GM18907 (cell line): ENCODE results near the gene ACTRT3.
A peak's percentile ranks its signal among the peaks of the same experiment; 100 is the strongest.
"Not testable (repeated sequence)": the region's sequence is repeated elsewhere in the genome, so short reads cannot be mapped to it uniquely, and the experiment has no call there.

Experiments
- ATAC-seq: cut with Tn5 transposase; IDR thresholded peaks from one replicate; pipeline ENCODE4 v1.9.1; 2021; ENCODE audit warnings: mild to moderate bottlenecking, moderate library complexity; ENCODE audit not compliant: unreplicated experiment

ACTRT3 gene

DNA sequence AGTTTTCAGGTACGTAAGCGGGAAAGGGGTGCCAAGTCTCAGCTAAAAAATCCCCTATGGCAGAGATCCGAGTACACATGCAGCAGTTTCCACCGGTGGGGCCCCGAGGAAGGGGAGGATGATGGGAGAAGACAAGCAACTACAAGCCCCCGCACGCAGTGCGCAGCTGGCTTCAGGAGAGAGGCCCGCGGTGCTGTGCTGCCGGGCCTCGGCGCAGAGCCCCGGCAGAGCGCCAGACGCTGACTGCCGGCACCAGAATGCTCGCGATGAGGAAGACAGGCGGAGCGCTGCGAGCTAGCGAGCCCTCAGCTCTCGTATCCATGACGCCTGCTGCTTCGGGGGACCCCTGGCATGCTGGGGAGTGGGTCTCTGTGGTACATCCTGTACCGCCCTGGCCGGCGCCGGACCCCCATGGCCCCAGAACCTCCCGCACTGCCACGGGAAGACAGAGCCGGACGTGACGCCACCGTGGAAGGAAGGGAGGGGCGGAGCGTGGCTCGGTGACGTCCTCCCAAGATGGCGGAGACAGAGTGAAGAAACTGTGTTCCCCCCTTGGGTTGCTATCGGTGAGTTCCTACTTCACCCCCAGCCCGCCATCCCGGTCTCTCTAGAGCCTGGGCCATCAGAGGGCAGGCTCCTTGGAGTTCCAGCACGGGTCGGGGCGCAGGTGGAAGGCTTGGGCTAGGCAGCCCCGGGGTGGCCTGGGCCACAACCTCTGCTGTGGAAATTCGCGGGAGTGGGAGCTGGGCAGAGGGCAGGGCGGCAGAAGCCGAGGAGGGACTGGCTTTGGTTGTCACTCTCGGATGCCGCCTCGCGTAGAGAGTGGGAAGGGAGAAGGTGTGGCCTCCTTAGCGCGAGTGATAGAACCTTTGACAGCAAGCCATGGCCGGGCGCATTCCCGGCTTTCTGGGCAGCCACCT, 3.8 kb upstream of the ACTRT3 start, which contains the start of gene MYNN:
TSS of gene MYNN (plus strand) at position 500 of the 920 bp plus-strand sequence. CDS start 900 bp downstream, outside the sequence.
- ATAC-seq: peak; percentile 85

DNA sequence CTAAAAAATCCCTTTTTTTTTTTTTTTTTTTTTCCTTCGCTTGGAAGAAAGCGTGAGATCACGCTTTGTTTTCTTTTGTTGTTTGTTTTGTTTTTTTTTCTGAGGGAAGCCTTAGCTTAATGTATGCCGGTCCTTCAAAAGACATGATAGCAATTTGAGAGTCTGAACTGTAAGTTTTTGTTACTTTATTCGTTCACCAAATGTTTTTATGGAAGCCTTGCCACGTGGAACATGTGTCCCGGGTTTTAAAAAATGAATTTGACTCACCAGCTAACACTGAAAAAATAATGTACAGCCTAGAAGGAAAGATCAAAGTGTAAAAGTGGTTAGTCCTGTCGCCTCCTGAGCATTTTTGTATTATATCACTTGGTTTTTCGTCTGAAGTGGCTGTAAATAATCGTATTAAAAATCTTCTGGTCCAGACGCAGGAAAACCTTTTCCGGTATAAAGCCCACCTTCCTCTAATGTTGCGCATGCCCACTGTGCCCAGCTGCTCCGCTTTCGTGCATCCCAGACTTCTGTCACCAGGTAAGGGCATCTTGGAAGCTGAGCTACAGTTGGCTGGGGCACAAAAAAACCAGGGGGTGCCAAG, 3.0 kb upstream of the ACTRT3 start:
- ATAC-seq: peak; percentile 27

DNA sequence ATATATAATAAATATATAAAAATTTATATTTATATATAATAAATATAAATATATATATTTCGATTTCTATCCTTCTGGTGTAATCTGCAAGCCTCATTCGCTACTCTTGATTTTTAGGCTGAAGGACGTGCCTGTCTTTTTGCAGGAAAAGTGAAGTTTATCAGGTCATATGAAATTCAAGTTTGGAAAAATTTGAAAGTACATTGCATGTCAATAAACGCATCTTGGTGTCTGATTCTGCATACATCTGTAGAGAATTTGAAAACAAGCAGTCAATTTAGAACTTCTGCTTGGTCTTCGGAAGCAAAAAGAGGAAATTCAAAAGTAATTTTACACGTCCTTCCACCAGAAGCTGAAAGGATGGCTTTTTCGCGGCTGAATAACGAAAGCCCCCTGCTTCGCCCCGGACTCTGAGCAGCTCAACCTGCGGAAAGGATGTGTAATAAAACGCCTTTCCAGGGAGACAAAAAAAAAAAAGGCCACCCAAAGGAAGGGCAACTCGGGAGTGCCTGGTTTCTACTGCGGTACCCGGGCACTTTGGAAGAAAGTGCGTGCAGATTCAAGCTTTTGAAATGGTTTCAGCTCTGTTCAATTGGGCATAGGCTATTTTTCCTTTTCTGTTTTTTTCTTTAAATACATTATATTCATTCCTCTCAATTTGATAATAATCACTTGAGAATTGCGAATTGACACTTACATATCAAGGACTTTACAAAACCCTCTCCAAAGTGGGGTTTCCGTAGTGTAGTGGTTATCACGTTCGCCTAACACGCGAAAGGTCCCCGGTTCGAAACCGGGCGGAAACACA, 2.3 kb upstream of the ACTRT3 start:
- ATAC-seq: peak; percentile 24

DNA sequence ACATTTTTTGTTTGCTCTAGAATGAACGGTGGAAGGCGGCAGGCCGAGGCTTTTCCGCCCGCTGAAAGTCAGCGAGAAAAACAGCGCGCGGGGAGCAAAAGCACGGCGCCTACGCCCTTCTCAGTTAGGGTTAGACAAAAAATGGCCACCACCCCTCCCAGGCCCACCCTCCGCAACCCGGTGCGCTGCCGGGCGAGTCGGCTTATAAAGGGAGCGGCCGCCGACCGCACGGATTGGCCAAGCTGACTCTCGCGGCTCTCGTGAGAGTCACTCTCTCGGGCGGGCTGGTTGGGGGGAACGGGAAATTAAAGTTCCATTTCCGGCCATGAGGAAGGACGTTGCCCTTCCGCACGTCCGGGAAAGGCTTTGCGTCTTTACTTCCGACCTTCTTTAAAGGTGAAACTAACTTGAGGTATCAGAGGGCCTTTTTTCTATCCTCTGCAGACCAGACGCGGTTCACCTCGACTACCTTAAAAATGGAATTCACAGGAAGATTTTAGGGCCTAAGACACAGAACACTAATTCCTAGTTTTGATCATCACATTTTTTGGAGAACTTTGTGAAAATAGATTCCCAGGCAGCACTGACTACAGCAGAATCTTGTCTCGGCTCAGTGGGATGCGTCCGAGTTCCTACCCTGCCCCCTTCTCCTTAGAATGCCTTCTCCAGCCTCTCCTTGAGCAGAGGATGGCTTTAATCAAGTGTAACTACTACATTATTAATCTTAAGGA, 4.3 kb downstream of the ACTRT3 start, which contains the start of gene TERC:
TSS of gene TERC (minus strand) at position 179 of the 731 bp plus-strand sequence.
- ATAC-seq: peak; percentile 86

DNA sequence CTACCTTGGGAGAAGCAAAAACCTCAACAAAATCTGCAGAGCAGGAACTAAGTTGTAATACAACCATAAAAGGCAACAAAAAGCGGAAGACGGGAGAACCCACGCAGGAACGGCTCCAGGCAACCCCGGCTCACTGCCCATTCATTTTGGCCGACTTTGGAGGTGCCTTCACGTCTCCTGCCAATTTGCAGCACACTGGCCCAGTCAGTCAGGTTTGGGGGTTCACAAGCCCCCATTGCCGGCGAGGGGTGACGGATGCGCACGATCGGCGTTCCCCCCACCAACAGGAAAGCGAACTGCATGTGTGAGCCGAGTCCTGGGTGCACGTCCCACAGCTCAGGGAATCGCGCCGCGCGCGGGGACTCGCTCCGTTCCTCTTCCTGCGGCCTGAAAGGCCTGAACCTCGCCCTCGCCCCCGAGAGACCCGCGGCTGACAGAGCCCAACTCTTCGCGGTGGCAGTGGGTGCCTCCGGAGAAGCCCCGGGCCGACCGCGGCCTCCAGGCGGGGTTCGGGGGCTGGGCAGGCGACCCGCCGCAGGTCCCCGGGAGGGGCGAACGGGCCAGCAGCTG, 5.0 kb downstream of the ACTRT3 start:
- peak; percentile 36 for ATAC-seq

DNA sequence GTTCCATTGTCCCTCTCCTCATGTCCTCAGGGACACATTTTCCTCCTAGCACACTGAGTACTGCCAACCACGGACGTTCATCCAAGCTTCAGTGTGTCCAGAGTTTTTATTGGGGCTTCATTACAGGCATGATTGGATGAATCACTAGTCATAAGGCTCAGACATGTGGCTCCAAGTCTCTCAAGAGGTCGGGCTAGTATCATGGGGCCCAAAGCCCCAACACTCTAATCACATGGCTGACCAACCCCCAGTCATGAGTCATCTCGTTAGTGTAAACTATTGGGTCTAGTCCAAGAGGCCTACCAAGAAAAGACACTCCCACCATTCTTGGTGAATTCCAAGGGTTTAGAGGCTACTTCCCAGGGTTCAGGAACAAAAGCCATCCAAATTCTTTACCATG, 8.9 kb downstream of the ACTRT3 start:
- no peak for ATAC-seq

DNA sequence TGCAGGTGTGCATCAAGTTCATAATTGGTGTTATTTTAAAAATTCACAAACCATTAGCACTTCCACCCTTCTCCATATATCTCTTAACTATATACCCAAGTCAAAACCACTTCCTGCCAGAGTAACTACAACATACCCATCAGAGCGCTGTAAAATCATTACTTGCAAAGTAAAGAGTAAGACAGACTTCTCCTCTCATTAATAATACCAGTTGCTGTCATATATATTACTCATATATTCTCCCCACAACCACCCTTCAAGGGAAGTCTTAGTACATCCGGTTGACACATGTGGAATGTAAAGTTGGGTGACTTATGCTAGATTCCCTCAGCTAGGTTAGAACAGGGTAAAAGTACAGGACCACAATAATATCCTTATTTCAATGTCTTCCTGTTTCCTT, 10.1 kb downstream of the ACTRT3 start:
- peak; percentile 79 for ATAC-seq

DNA sequence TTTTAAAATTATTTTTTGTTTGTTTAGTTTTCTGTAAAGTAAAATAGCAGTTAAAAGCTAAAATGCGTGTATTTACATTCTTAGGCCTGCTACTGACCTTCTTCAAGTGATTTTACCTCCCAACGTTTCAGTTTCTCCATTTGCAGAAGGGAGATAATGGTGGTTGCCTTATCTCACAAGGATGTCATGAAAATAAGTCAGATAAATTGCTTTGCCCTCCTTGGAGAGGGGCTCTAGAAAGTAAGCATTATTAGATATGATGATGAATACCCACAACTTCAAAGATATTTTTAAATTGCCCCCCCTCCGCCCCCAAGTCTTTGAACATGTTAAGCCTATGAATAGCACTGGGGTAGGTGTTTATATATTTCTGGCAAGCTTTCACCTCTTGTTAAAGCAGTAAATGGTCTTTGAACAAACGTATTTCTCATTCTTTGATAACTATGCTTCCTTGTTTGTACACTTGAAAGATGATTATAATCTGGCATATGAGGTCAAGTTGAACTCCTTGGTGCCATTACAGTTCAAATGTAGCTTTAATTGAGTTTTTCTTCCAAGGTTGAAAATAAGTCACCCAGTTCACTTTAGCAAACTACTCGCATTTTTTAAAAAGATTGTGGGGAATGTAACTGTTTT, 10.9 kb downstream of the ACTRT3 start:
- ATAC-seq: no peak

DNA sequence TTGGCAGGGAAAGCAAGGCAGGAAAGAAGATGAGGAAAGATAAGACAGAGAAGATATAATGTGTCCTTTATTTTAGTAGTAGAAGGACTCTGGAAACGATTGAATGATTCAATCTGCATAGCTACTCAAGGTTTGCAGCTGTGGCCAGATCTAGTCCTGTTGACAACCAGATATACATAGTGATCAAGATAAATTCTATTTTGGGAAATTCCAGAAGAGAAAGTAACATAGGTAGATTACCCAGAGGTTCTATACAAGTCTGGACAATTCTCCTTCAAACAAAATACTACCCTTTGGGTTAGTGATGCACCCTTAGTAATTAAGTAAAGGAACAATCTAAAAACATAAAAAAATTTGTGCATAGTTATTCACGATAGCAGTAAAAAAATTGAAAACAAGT, 13.9 kb downstream of the ACTRT3 start:
- no peak for ATAC-seq

DNA sequence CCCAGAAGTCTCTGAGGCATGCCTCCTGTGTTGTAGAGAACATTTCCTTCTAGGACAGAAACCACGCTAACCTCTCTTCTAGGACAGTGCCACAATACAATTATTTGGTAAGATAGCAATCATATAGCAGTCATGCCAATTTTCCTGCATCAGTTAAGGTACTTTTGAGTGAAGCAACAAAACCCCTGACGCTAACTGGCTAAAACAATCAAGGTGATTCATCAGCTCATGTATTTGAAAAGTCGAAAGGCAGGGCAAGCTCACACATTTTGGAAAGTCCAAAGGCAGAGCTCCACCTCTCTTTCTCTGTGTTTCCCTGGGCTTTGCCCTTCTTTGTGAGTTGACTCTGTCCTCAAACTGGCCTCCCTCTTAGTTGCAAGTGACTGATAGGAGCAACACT, 14.7 kb downstream of the ACTRT3 start:
- ATAC-seq: no peak

DNA sequence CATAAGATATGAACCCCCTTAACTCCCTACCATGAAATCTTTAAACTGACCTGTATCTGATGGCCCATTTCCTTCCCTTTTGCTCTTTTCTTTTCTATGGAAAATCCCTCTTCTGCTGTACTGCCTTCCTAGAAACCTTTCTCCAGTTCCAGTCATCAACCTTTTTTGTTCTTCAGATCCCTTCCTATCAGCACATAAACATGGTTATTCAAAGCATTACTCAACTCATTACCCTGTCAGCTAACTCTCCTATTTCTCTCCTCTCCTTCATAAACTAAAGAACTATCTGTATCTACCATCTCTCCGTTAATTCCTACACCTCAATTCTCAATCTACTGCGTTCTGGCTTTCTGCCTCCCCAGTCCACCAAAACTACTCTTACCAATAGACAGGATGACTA, 17.5 kb downstream of the ACTRT3 start:
- ATAC-seq: no peak

DNA sequence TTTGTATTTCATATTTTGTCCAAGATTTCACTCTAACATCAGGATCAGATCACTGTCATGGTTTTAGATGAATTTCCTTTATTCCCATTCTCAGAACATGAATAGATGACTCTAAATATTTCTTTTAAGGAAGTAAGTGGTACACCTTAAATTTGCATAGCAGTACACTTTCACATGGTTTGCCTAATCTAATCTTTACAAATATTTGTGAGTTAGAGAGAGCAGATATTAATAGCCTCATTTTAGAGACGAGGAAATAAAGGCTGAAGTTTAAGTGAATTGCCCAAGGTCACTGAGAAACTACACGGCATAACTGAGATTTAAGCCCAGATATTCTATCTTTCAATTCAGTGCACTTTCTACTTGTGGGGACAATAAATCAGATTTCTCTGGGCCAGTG, 18.7 kb downstream of the ACTRT3 start:
- ATAC-seq: no peak

DNA sequence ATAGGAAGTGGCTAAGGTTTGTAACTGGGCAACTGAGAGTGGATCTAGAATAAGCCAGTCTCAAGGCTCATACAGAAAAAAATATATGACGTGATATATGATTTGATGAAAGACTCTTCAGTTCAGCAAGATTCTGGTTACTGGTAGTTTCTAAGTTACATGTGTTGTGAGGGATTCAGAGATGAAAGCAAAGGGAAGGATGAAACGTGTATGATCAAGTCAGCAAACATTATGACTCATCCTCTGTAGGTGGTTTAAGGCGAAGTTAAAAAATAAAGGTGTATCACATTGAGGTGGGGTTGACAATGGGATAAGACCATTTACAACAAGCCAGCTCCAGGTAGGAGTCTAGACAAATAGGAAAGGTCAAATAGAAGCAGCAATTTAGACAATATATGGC, 20.7 kb downstream of the ACTRT3 start:
- no peak for ATAC-seq

DNA sequence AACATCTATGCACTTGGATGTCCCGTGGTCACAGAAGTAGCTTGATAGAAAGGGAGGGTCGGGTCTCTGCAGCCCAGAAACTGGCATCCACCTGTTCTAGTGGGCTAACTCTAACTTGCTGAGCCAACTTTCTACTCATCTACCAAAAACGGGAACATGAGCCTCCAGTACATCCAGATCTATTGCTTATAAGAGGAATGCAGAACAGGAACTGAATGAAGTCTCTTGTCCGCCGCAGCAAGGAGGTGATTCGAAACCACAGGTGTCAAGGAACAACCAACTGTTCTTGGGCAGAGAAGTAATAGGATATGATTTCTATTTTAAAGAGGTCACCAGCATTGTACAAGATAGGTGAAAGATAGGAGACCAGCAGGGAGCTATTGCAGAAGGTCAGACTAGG, 22.4 kb downstream of the ACTRT3 start:
- ATAC-seq: no peak

DNA sequence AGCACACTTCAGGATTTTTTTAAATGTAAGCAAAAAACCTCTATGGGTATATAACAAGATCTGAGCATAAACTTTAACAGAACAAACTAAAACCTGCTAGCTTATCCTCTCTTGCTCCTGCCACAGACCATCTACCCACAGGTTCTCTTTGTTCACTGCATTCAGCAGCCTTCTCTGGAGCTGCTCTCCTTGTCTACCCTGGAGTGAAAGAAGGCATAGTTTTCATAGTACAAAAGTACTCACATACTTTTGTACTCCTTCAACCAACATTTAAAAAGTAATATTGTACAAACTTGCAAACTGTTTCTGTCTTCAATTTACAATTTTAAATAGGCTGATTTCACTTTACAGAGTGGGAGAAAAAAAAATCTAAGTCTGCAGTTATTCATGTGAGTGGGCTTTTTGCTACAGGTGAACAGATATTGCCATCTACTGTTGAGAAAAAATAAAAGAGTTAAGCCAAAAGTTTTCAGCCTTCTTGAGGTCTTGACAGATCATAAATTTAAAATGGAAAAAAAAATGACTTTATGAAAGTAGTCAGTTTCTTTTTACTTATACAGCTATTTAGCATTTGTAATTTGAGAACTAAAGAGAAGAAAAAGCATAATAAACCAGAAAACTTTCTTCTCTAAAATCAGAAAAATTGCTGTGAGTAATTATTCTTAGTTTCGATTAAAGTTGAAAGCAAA, 24.9 kb downstream of the ACTRT3 start:
- ATAC-seq: no peak

DNA sequence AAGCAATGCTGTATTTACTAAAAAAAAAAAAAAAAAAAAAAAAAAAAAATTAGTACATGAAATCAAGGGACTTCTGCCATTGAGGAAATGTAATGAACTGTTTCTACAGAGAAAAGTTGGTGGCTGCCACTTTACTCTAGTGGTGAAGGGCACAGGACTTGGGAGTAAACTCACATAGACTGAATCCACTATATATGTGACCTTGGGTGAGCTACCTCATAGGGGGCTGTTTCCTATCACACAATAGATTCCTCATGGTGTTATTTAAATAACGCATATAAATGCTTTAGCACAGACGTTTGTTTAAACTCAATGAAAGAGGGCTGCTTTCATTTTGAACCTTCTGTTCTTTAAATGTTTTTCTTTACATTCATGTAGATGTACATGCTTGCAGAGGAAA, 30.3 kb downstream of the ACTRT3 start:
- no peak for ATAC-seq

DNA sequence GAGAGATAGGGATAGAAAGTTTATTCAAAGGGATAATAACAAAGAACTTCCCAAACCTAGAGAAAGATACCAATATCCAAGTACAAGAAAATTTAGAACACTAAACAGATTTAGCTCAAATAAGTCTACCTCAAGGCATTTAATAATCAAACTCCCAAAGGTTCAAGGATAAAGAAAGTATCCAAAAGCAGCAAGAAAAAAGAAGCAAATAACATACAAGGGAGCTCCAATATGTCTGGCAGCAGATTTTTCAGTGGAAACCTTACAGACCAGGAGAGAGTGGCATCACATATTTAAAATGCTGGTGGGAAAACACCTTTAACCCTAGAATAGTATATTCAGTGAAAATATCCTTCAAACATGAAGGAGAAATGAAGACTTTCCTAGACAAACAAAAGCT, 37.5 kb downstream of the ACTRT3 start:
- ATAC-seq: not testable (repeated sequence)

DNA sequence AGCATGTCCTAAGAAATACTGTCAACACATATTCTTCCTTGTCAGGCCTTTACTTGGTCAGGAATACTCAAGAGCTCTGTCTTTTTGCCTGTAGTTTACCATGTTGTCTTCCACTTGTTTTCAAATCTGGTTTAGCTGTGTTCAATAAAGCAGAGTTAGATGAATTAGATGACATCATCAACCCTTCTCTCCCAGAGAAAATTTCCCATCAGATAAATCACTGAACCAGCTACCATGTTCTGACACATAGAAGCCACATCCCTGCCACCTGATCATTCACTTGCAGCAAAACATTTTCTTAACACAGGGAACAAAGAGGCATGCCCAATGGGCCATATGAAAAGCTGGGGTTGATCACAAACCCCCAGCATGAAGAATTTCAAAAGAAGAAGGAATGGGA, 46.6 kb downstream of the ACTRT3 start:
- ATAC-seq: no peak

DNA sequence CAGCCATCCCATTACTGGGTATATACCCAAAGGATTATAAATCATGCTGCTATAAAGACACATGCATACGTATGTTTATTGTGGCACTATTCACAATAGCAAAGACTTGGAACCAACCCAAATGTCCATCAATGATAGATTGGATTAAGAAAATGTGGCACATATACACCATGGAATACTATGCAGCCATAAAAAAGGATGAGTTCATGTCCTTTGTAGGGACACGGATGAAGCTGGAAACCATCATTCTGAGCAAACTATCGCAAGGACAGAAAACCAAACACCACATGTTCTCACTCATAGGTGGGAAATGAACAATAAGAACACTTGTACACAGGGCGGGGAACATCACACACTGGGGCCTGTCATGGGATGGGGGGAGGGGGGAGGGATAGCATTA, 50.9 kb downstream of the ACTRT3 start:
- ATAC-seq: not testable (repeated sequence)
